Transverse colon (tissue), 4 donors: ENCODE data around the gene ACTN4. TPM values are rescaled to one million over a fixed set of nuclear protein-coding genes. Genes with fewer than 3 reads are reported as not detected.

Experiments used
- DNase-seq: peaks from one replicate; pipeline ENCODE4 v3.0.0-alpha.2; 2019
- H3K27ac ChIP-seq, 4 donors: fragments of 200-600 bp; sonication (generic); 2 replicates each; pipeline ENCODE4 v1.5.1; 2016 to 2018; ENCODE audit warnings: inconsistent platforms in 4 of 4
- H3K27me3 ChIP-seq: fragments of 200-600 bp; sonication (generic); 2 replicates; pipeline ENCODE4 v1.5.1; 2017; ENCODE audit warnings: inconsistent platforms
- H3K36me3 ChIP-seq, 4 donors: fragments of 200-600 bp; sonication (generic); 2 replicates each; pipeline ENCODE4 v1.5.1; 2017 to 2019; ENCODE audit warnings: inconsistent platforms in 4 of 4
- H3K4me1 ChIP-seq, 4 donors: fragments of 200-600 bp; sonication (generic); 2 replicates each; pipeline ENCODE4 v1.5.1; 2017 to 2020; ENCODE audit warnings: inconsistent platforms in 4 of 4
- H3K4me3 ChIP-seq, 4 donors: fragments of 200-600 bp; sonication (generic); 1 replicate in 1 of 4; 2 replicates in 3 of 4; pipeline versions ENCODE4 v1.5.1 to v1.6.1; 2017 to 2019; ENCODE audit warnings: inconsistent platforms in 4 of 4
- H3K9me3 ChIP-seq, 2 donors: fragments of 200-600 bp; sonication (generic); 2 replicates each; pipeline ENCODE4 v1.5.1; 2017 to 2019; ENCODE audit warnings: inconsistent platforms in 2 of 2
- EP300 ChIP-seq: sonication (generic); formaldehyde crosslinking; IDR thresholded peaks from one replicate; pipeline ENCODE4 v1.6.1; 2017; ENCODE audit warnings: antibody characterized with exemption, low read depth
- POLR2A ChIP-seq: fragments of 450-650 bp; IDR thresholded peaks from one replicate; pipeline ENCODE4 v1.6.1; 2016; ENCODE audit warnings: antibody characterized with exemption, mild to moderate bottlenecking, moderate library complexity
- POLR2AphosphoS5 ChIP-seq, 3 donors: sonication (generic); formaldehyde crosslinking; IDR thresholded peaks; one replicate each; pipeline ENCODE4 v1.6.1; 2016; ENCODE audit warnings: antibody characterized with exemption in 3 of 3
- WGBS, 2 donors: methylation state at CpG; one replicate each; pipeline ENCODE4 v1.1.5; 2018; ENCODE audit warnings: low coverage in 1 of 2; 5-methylcytosine and 5-hydroxymethylcytosine counted together
- in situ Hi-C, 4 donors: fragments of 200-750 bp; cut with MboI; loops; one replicate each; pipeline versions ENCODE4 v1.15.0 to v1.15.1; 2017; ENCODE audit warnings: low sequenced_read_pairs in 3 of 4, low pct_ligation_motif_present in 1 of 4, low pct_unique_long_range_greater_than_20kb in 1 of 4
- intact Hi-C: fragments of 100-400 bp; cut with DNase I; formaldehyde crosslinking; loops from one replicate; pipeline ENCODE4 v1.15.1; 2023; ENCODE audit warnings: low total_unique reads
- total RNA-seq, 4 donors: library from RNA; depleted of rRNA; stranded (reverse); fragments of >200 nt; gene quantifications; one replicate each; pipeline ENCODE4 v1.1.0, GENCODE V29; 2016
- TF ChIP-seq, protein P1 (sequence below), 5 experiments: fragments of 200-600 bp in 3 of 5; fragments of 450-650 bp in 2 of 5; sonication (generic) in 3 of 5; IDR thresholded peaks; 1 replicate in 2 of 5; 2 replicates in 3 of 5; pipeline ENCODE4 v1.5.1; 2016 to 2017; ENCODE audit warnings: antibody characterized with exemption in 5 of 5, inconsistent platforms in 3 of 5, mild to moderate bottlenecking in 2 of 5, moderate library complexity in 1 of 5

The ACTN4 gene
- total RNA-seq, 4 donors from 2014 or later: 458 to 1,080 (median 723) TPM

DNA sequence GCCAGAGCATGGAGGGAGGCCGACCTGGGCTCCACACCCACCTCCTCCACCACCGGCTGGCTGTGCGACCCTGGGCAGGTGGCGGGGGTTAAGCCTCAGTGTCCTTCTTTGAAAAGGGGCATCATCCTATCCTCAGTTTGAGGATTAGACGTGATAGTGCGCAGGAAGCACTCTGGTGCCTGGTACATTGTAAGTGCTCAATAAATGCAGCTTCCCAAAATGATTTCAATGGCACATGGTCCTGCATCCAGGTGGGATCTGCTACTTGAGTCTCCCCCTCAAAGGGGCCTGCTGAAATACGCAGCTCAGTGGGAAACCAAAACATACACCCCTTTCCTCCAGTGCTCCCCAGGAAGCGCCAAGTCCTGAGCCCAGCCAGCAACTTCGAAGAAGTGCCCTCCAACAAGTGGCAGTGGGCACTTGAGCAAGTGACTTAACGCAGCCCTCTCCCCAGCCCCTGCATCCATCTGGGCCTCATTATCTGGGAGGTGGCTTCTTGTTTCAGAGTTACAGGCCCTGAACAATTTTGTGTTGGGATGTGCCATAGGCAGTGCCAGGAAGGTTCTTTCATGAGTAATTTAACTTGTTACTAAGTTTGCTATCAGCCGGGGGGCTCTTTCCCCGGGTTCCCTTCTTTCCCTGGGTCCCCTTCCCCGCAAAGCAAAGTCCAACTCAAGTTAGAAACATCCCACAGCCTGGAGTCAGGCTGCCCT, 17.9 kb downstream of the ACTN4 start:
- DNase-seq: no peak
- no peak overlapping the region for H3K4me3 ChIP-seq
- H3K27me3 ChIP-seq: no peaks in the 10 kb centered on the region
- WGBS, 2 donors: 66 to 70% methylated on average over 2 to 13 of the region's 13 CpGs
- H3K4me1 ChIP-seq: peaks cover 95 to 100% (median 99%) of the 10 kb centered on the region in 4 donors
- in situ Hi-C loops: no loop called here
- H3K9me3 ChIP-seq: no peaks in the 10 kb centered on the region
- intact Hi-C loops: no loop called here
- H3K36me3 ChIP-seq: no peaks in the 10 kb centered on the region
- TF ChIP-seq POLR2AphosphoS5 (IDR thresholded peaks at IDR 0.05): no peak
- TF ChIP-seq, protein P1, sequence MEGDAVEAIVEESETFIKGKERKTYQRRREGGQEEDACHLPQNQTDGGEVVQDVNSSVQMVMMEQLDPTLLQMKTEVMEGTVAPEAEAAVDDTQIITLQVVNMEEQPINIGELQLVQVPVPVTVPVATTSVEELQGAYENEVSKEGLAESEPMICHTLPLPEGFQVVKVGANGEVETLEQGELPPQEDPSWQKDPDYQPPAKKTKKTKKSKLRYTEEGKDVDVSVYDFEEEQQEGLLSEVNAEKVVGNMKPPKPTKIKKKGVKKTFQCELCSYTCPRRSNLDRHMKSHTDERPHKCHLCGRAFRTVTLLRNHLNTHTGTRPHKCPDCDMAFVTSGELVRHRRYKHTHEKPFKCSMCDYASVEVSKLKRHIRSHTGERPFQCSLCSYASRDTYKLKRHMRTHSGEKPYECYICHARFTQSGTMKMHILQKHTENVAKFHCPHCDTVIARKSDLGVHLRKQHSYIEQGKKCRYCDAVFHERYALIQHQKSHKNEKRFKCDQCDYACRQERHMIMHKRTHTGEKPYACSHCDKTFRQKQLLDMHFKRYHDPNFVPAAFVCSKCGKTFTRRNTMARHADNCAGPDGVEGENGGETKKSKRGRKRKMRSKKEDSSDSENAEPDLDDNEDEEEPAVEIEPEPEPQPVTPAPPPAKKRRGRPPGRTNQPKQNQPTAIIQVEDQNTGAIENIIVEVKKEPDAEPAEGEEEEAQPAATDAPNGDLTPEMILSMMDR (IDR thresholded peaks at IDR 0.05): no peak
- H3K27ac ChIP-seq: peak overlapping the region; percentile 99 to 100 (median 99)

DNA sequence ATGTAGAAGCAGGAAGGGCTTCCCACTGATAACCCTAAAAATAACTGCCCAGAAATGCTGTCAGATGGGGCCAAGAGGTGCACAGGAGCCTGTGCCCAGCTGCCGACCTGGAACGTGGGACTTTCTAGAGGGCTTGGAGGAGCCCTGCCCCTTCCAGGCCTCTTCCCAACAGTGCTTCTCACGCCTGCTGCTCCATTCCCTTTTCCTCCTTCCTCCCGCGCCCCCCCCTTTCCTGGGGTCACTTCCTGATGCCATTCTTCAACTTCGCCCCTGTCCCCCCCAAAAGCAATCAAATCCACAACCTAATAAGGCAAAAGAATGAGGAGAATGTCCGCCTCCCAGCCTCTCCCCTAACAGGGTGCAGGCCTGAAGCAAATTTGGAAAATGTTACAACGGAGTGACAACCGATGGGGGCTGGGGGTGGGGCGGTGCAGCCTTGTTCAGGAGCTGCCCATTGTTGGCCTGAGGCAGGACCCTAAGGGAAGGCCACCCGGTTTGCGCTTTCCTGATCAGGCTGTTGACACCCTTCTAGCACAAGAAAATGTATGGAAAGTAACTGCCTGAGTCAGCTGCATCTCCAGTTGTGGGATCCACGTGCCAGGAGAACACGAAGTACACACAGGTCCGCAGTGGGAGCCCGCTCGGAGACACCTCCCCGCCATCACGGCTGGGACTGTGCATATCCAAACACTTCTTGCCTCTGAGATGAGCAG, 18.7 kb downstream of the ACTN4 start:
- in situ Hi-C loops: no loop called here
- no peak for TF ChIP-seq EP300
- TF ChIP-seq, protein P1 (IDR thresholded peaks at IDR 0.05): no peak
- peak in 1 of 3 donors; percentile 17 for TF ChIP-seq POLR2AphosphoS5 (IDR thresholded peaks at IDR 0.05)
- TF ChIP-seq POLR2A: peak; percentile 33

GRCh38 chr19:38666663-38667511, 19.4 kb downstream of the ACTN4 start:
- Histone ChIP-seq H3K36me3 (no peaks in the 10 kb centered on the region), H3K27ac (peak overlapping the region; percentile 99 to 100 (median 99)), H3K4me1 (peaks cover 96 to 100% (median 99%) of the 10 kb centered on the region in 4 donors), H3K4me3 (no peak overlapping the region), H3K27me3 (no peaks in the 10 kb centered on the region), H3K9me3 (no peaks in the 10 kb centered on the region)
- WGBS, 2 donors: 25 to 33% methylated on average over 9 to 10 of the region's 10 CpGs
- intact Hi-C loops (no loop called here), in situ Hi-C loops (no loop called here)
- peak; percentile 47 for DNase-seq
- TF ChIP-seq POLR2A (no peak), EP300 (no peak), POLR2AphosphoS5 (IDR thresholded peaks at IDR 0.05) (peak; percentile 22 to 55 (median 32))
- TF ChIP-seq, protein P1 (IDR thresholded peaks at IDR 0.05): no peak

More for the DNA sequence above, 18.7 kb downstream of the ACTN4 start:
- Histone ChIP-seq H3K9me3 (no peaks in the 10 kb centered on the region), H3K4me3 (no peak overlapping the region), H3K27me3 (no peaks in the 10 kb centered on the region), H3K36me3 (no peaks in the 10 kb centered on the region), H3K4me1 (peaks cover 95 to 100% (median 99%) of the 10 kb centered on the region in 4 donors), H3K27ac (peak overlapping the region; percentile 99 to 100 (median 99))
- WGBS, 2 donors: 32 to 55% methylated on average over 3 to 19 of the region's 19 CpGs
- peak; percentile 57 for DNase-seq
- intact Hi-C loops: no loop called here
